Neuron (in vitro differentiated cells): ENCODE data around the gene LRG1.

ENCODE experiments used
- H2AFZ ChIP-seq: one replicate; pipeline ENCODE4 v1.6.1; 2013; ENCODE audit warnings: low read depth, mild to moderate bottlenecking, inconsistent platforms, low read length, moderate library complexity
- H3K27me3 ChIP-seq: one replicate; pipeline ENCODE4 v1.6.1; 2013; ENCODE audit warnings: low read length; ENCODE audit not compliant: insufficient read depth
- H3K36me3 ChIP-seq: one replicate; pipeline ENCODE4 v1.6.1; 2013; ENCODE audit warnings: low read length; ENCODE audit not compliant: insufficient read depth
- H3K4me1 ChIP-seq: one replicate; pipeline ENCODE4 v1.6.1; 2013; ENCODE audit warnings: low read length; ENCODE audit not compliant: insufficient read depth
- H3K4me3 ChIP-seq: 2 replicates; pipeline ENCODE4 v1.5.1; 2013; ENCODE audit warnings: mild to moderate bottlenecking, low read length, moderate library complexity
- H3K9me3 ChIP-seq: one replicate; pipeline ENCODE4 v1.6.1; 2013; ENCODE audit warnings: low read length

Gene LRG1

GRCh38 chr19:4492337-4493103 lies 47.3 kb downstream of the LRG1 start:
- H3K36me3 ChIP-seq: peaks cover 65% of the 10 kb centered on the region
- H3K27me3 ChIP-seq: no peaks in the 10 kb centered on the region
- no peaks in the 10 kb centered on the region for H3K4me1 ChIP-seq
- H3K4me3 ChIP-seq: no peak overlapping the region
- H2AFZ ChIP-seq: no peak overlapping the region
- no peaks in the 10 kb centered on the region for H3K9me3 ChIP-seq

GRCh38 chr19:4491446-4491845 lies 48.4 kb downstream of the LRG1 start:
- no peaks in the 10 kb centered on the region for H3K9me3 ChIP-seq
- H3K4me3 ChIP-seq: no peak overlapping the region
- no peaks in the 10 kb centered on the region for H3K4me1 ChIP-seq
- no peaks in the 10 kb centered on the region for H3K27me3 ChIP-seq
- no peak overlapping the region for H2AFZ ChIP-seq
- peaks cover 61% of the 10 kb centered on the region for H3K36me3 ChIP-seq

GRCh38 chr19:4488496-4488895 lies 51.3 kb downstream of the LRG1 start:
- H3K9me3 ChIP-seq: no peaks in the 10 kb centered on the region
- peaks cover 47% of the 10 kb centered on the region for H3K36me3 ChIP-seq
- H3K27me3 ChIP-seq: no peaks in the 10 kb centered on the region
- no peaks in the 10 kb centered on the region for H3K4me1 ChIP-seq
- no peak overlapping the region for H2AFZ ChIP-seq
- no peak overlapping the region for H3K4me3 ChIP-seq

- Histone ChIP-seq H3K4me1 (no peaks in the 10 kb centered on the region), H2AFZ (no peak overlapping the region), H3K9me3 (no peaks in the 10 kb centered on the region), H3K27me3 (no peaks in the 10 kb centered on the region), H3K36me3 (peaks cover 48% of the 10 kb centered on the region), H3K4me3 (no peak overlapping the region)
Measured at GRCh38 chr19:4487572-4487971, 52.3 kb downstream of the LRG1 start.
